Measurements from ENCODE around the gene ADRB1. TPM values are rescaled to one million over a fixed set of nuclear protein-coding genes. Genes with fewer than 3 reads are reported as not detected.

Gene ADRB1
- under 1 TPM; 0.12 to 0.19 TPM for total RNA-seq
- not detected for polyA plus RNA-seq
- long read RNA-seq, donor 1 = 0 reads
- long read RNA-seq, donor 2 = 0 reads

DNA sequence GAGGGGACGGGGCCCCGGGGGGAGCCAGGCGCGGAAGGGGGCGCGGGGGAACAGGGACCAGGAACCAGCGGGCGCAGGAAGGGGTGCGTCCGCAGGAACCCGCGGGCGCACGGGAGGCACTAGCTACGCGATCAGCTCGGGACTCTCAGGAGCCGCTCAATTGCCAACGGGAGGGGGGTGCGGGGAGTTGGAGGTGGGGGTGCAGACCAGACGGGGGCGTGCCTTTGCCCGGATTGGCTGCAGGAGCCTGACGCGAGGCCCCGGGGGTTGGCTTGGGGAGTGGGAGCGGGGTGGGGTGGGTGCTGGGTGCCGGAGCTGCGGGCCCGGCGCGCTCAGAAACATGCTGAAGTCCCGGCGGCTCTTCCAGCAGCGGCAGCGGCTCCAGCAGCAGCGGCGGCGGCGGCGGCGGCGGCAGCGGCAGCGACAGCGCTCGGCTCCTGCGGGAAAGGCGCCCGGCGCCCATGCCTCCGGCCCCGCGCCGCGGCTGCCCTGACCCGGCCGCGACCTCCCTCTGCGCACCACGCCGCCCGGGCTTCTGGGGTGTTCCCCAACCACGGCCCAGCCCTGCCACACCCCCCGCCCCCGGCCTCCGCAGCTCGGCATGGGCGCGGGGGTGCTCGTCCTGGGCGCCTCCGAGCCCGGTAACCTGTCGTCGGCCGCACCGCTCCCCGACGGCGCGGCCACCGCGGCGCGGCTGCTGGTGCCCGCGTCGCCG, at the start of gene ADRB1:
ADRB1 (plus strand) TSS at position 335 of the 715 bp plus-strand sequence; CDS start at position 602, 267 bp downstream.
- peak; percentile 65 for ATAC-seq (ENCODE audit: low FRiP score)
- Histone ChIP-seq H3K27me3 (ENCODE audit: control insufficient read depth in 1 of 2, insufficient read depth in 2 of 2, low read length in 1 of 2) (no peaks in the 10 kb centered on the region), H3K4me3 (ENCODE audit: low read length in 2 of 2) (peak within 1 kb of the TSS in 1 of 2 donors; percentile 15), H3K36me3 (ENCODE audit: control insufficient read depth in 1 of 2, insufficient read depth in 2 of 2, low read length in 1 of 2) (no peaks in the 10 kb centered on the region), H3K9me3 (ENCODE audit: control insufficient read depth, low read length) (no peaks in the 10 kb centered on the region), H3K4me1 (ENCODE audit: control insufficient read depth in 1 of 2, insufficient read depth in 2 of 2, low read length in 2 of 2) (no peaks in the 10 kb centered on the region), H3K27ac (ENCODE audit: low read depth in 1 of 2, low read length in 2 of 2) (no peak within 1 kb of the TSS)
- peak; percentile 83 to 87 for DNase-seq
- 1% methylated on average over 73 to 90 of the region's 90 CpGs for WGBS, 2 donors
- intact Hi-C loops (cut with DNase I) = no loop called here

DNA sequence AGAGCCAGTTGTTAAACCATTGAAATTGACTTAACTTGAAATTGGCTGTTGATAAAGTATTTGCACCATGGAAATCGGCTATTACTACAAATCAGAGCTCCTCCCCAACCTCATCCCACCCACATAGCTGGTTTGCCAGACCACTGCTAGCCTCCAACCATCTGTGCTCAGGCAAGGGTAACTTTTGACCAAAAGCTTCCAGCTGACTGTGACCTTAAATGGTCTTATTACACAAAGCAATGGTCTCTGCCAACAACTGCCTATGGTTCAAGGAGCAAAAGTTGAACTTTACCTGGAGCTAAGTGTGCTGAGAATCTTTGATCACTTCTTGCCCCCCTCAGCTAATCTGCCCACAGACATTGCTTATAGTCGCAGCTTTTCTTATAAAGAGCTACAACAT, 48.5 kb upstream of the ADRB1 start:
- no peak overlapping the region for H3K27ac ChIP-seq (ENCODE audit: low read depth in 1 of 2, low read length in 2 of 2)
- H3K4me3 ChIP-seq (ENCODE audit: low read length in 2 of 2) = no peak overlapping the region
- H3K9me3 ChIP-seq (ENCODE audit: control insufficient read depth, low read length) = no peaks in the 10 kb centered on the region
- no peaks in the 10 kb centered on the region for H3K4me1 ChIP-seq (ENCODE audit: control insufficient read depth in 1 of 2, insufficient read depth in 2 of 2, low read length in 2 of 2)
- DNase-seq = no peak
- no peak for ATAC-seq (ENCODE audit: low FRiP score)
- no peaks in the 10 kb centered on the region for H3K27me3 ChIP-seq (ENCODE audit: control insufficient read depth in 1 of 2, insufficient read depth in 2 of 2, low read length in 1 of 2)
- H3K36me3 ChIP-seq (ENCODE audit: control insufficient read depth in 1 of 2, insufficient read depth in 2 of 2, low read length in 1 of 2) = no peaks in the 10 kb centered on the region
- intact Hi-C loops (cut with DNase I) = no loop called here
- 90 to 94% methylated on average over 2 of the region's 2 CpGs for WGBS, 2 donors

DNA sequence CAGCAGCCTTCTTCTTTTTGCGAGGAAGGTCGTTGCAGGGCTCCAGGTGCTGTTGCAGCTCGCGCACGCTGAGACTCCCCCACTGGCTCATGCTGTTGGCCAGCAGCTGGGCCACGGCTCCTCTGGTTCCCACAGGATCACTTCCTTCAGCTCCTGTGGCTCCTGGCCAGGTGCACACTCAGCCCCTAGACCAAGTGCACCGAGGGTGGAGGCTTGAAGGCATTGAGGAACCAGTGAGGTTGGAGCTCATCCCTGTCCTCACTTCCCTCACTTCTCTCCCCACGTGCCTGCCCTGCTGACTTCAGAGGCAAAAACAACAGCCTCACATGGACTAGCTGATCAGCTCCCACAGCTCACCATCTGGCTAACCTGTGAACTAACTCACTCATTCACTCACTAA, 46.2 kb upstream of the ADRB1 start:
- 62 to 63% methylated on average over 8 of the region's 8 CpGs for WGBS, 2 donors
- Histone ChIP-seq H3K36me3 (ENCODE audit: control insufficient read depth in 1 of 2, insufficient read depth in 2 of 2, low read length in 1 of 2) (no peaks in the 10 kb centered on the region), H3K4me1 (ENCODE audit: control insufficient read depth in 1 of 2, insufficient read depth in 2 of 2, low read length in 2 of 2) (no peaks in the 10 kb centered on the region), H3K27ac (ENCODE audit: low read depth in 1 of 2, low read length in 2 of 2) (no peak overlapping the region), H3K27me3 (ENCODE audit: control insufficient read depth in 1 of 2, insufficient read depth in 2 of 2, low read length in 1 of 2) (no peaks in the 10 kb centered on the region), H3K4me3 (ENCODE audit: low read length in 2 of 2) (no peak overlapping the region), H3K9me3 (ENCODE audit: control insufficient read depth, low read length) (no peaks in the 10 kb centered on the region)
- peak in 1 of 2 donors; percentile 80 for DNase-seq
- ATAC-seq (ENCODE audit: low FRiP score) = no peak
- intact Hi-C loops (cut with DNase I) = no loop called here

DNA sequence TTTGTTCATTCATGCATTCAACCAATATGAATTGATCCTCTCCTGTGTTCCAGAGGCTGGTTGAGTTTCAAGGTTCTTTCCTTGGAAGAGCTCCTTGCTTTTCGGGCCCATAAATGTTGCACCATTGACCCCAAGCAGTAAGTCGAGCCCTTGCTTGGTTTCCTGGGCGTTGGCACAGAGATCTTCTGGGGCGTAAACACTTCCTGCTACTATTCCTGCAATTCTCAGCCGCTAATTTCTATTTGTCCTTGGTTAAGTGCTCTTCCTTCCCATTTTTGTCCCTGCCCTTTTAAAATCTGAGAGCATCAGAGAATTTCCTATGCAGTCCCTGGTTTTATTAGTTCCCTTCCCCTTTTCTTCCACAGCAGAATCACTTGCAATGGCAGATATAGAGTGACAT, 44.1 kb upstream of the ADRB1 start:
- ATAC-seq (ENCODE audit: low FRiP score) (no peak), DNase-seq (peak in 1 of 2 donors; percentile 42)
- H3K4me1 ChIP-seq (ENCODE audit: control insufficient read depth in 1 of 2, insufficient read depth in 2 of 2, low read length in 2 of 2) = no peaks in the 10 kb centered on the region
- 81 to 83% methylated on average over 5 of the region's 5 CpGs for WGBS, 2 donors
- no peaks in the 10 kb centered on the region for H3K27me3 ChIP-seq (ENCODE audit: control insufficient read depth in 1 of 2, insufficient read depth in 2 of 2, low read length in 1 of 2)
- no peak overlapping the region for H3K27ac ChIP-seq (ENCODE audit: low read depth in 1 of 2, low read length in 2 of 2)
- intact Hi-C loops (cut with DNase I) = no loop called here
- no peaks in the 10 kb centered on the region for H3K9me3 ChIP-seq (ENCODE audit: control insufficient read depth, low read length)
- H3K36me3 ChIP-seq (ENCODE audit: control insufficient read depth in 1 of 2, insufficient read depth in 2 of 2, low read length in 1 of 2) = no peaks in the 10 kb centered on the region
- H3K4me3 ChIP-seq (ENCODE audit: low read length in 2 of 2) = no peak overlapping the region

DNA sequence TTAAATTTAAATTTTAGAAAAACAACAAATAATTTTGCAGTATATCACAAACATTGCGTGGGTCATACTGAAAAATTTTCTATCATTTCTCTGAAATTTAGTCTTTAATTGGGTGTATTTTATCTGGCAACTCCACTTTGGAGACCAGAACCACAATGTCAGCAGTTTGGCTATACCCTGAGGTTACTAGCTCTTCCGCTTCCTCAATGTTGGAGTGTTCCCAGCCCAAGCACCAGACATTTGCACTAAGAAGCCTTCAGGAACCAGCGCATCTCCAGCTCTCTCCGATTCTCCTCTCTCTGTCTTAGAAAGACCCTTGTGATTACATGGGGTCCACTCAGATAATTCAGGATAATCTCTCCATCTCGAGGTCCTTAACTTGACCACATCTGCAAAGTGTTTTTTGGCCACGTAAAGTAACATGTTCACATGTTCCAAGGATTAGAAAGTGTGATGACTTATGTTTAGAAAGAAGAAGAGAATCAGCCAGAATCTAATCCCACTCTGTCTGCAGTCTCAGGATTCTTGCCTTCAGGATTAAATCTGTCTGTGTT, 43.1 kb upstream of the ADRB1 start:
- Histone ChIP-seq H3K27ac (ENCODE audit: low read depth in 1 of 2, low read length in 2 of 2) (no peak overlapping the region), H3K4me1 (ENCODE audit: control insufficient read depth in 1 of 2, insufficient read depth in 2 of 2, low read length in 2 of 2) (no peaks in the 10 kb centered on the region), H3K36me3 (ENCODE audit: control insufficient read depth in 1 of 2, insufficient read depth in 2 of 2, low read length in 1 of 2) (no peaks in the 10 kb centered on the region), H3K27me3 (ENCODE audit: control insufficient read depth in 1 of 2, insufficient read depth in 2 of 2, low read length in 1 of 2) (no peaks in the 10 kb centered on the region), H3K4me3 (ENCODE audit: low read length in 2 of 2) (no peak overlapping the region), H3K9me3 (ENCODE audit: control insufficient read depth, low read length) (no peaks in the 10 kb centered on the region)
- DNase-seq (no peak), ATAC-seq (ENCODE audit: low FRiP score) (no peak)
- WGBS, 2 donors = 85 to 89% methylated on average over 6 of the region's 6 CpGs
- intact Hi-C loops (cut with DNase I) = no loop called here

DNA sequence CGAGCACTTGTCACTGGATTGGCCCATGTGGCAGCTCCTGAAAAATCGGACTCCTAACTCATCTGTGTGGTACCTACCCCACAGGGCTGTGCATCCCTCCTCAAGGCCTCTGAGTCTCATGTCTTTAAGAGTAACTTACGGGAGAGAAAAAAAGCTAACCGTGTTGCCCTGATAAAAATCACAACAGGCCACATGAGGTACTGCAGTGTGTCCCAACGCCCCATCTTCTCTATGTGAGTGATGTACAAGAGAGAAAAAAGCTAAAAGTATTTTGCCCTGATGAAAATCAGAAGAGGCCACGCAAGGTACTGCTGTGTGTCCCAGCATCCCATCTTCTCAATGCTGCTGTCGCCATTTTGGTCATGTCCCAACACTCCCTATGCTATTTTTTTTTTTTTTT, 41.2 kb upstream of the ADRB1 start:
- intact Hi-C loops (cut with DNase I) = no loop called here
- Histone ChIP-seq H3K4me3 (ENCODE audit: low read length in 2 of 2) (no peak overlapping the region), H3K4me1 (ENCODE audit: control insufficient read depth in 1 of 2, insufficient read depth in 2 of 2, low read length in 2 of 2) (no peaks in the 10 kb centered on the region), H3K36me3 (ENCODE audit: control insufficient read depth in 1 of 2, insufficient read depth in 2 of 2, low read length in 1 of 2) (no peaks in the 10 kb centered on the region), H3K27me3 (ENCODE audit: control insufficient read depth in 1 of 2, insufficient read depth in 2 of 2, low read length in 1 of 2) (no peaks in the 10 kb centered on the region), H3K9me3 (ENCODE audit: control insufficient read depth, low read length) (no peaks in the 10 kb centered on the region), H3K27ac (ENCODE audit: low read depth in 1 of 2, low read length in 2 of 2) (no peak overlapping the region)
- ATAC-seq (ENCODE audit: low FRiP score) (no peak), DNase-seq (no peak)
- WGBS, 2 donors = 77 to 78% methylated on average over 7 of the region's 7 CpGs

DNA sequence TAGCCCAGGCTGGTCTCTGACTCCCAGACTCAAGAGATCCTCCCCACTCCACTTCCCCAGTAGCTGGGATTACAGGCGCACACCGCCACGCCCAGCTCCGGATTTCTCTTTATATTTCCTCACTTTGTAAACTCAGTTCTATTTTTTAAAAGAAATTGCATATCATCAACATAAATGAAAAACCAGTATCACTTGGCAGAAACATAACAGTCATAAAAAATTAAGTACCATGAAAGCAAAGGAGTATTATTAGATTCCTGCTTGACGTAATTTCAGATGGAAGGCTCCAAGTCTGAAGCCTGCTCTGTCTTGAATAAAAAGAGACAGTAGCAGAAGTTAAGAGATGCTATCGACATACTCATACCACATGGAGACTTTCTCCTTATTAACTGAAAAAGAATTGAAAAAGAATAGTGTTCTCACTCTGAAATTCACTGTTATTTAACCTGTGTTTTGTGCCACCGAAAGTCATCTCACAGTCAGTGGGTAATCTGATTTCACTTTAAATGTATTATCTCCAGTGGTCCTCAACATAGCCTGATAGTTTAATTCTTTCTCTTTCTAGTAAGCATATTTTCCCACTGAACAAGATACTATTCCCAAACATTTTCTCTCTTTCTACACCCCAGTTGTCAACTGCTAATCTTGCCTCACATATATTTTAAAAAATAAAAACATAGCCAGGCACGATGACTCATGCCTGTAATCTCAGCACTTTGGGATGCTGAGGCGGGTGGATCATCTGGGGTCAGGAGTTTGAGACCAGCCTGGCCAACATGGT, 40.3 kb upstream of the ADRB1 start:
- H3K27me3 ChIP-seq (ENCODE audit: control insufficient read depth in 1 of 2, insufficient read depth in 2 of 2, low read length in 1 of 2) = no peaks in the 10 kb centered on the region
- intact Hi-C loops (cut with DNase I) = no loop called here
- no peaks in the 10 kb centered on the region for H3K4me1 ChIP-seq (ENCODE audit: control insufficient read depth in 1 of 2, insufficient read depth in 2 of 2, low read length in 2 of 2)
- DNase-seq = no peak
- ATAC-seq (ENCODE audit: low FRiP score) = no peak
- H3K9me3 ChIP-seq (ENCODE audit: control insufficient read depth, low read length) = no peaks in the 10 kb centered on the region
- 68 to 75% methylated on average over 9 of the region's 9 CpGs for WGBS, 2 donors
- H3K36me3 ChIP-seq (ENCODE audit: control insufficient read depth in 1 of 2, insufficient read depth in 2 of 2, low read length in 1 of 2) = no peaks in the 10 kb centered on the region
- H3K4me3 ChIP-seq (ENCODE audit: low read length in 2 of 2) = no peak overlapping the region
- H3K27ac ChIP-seq (ENCODE audit: low read depth in 1 of 2, low read length in 2 of 2) = no peak overlapping the region

DNA sequence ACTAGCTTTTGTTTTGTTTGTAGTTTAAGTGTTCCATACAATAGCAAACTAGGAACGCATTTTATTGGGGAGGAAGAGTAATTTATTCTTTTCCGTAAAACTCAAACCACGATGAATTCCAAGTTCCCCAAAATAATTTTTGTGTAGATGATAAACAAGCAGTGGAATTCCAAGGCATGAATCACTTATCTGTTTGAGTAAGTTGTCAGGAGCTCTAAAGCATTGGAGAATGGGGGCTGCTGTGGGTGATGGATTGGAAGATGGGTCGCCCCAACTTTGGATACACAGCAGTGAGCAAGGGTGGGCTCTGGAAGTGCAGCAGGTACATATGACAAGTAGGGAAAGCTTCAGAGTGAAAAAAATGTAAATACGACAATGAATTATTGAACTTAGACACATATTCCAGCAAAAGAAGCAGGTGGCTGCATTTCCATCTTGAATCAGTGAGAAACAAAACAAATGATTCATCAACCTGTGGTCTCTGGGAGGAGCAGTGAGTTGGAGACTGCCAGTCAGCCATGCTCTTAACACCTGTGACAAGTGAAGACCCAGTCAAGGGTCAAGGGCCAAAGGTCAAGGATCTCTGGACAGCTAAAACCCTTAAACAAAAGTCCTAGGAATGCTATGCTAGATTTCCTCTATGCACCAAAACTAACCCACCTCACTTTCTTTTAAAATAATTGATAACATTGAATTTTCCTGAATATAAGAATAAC, 34.2 kb upstream of the ADRB1 start:
- no peak overlapping the region for H3K4me3 ChIP-seq (ENCODE audit: low read length in 2 of 2)
- intact Hi-C loops (cut with DNase I) = no loop called here
- no peaks in the 10 kb centered on the region for H3K36me3 ChIP-seq (ENCODE audit: control insufficient read depth in 1 of 2, insufficient read depth in 2 of 2, low read length in 1 of 2)
- WGBS, 2 donors = 42 to 62% methylated on average over 5 of the region's 5 CpGs
- no peaks in the 10 kb centered on the region for H3K4me1 ChIP-seq (ENCODE audit: control insufficient read depth in 1 of 2, insufficient read depth in 2 of 2, low read length in 2 of 2)
- H3K27ac ChIP-seq (ENCODE audit: low read depth in 1 of 2, low read length in 2 of 2) = no peak overlapping the region
- no peaks in the 10 kb centered on the region for H3K27me3 ChIP-seq (ENCODE audit: control insufficient read depth in 1 of 2, insufficient read depth in 2 of 2, low read length in 1 of 2)
- no peak for DNase-seq
- ATAC-seq (ENCODE audit: low FRiP score) = no peak
- no peaks in the 10 kb centered on the region for H3K9me3 ChIP-seq (ENCODE audit: control insufficient read depth, low read length)
